ENCODE results near the gene MTURN. TPM values are rescaled to one million over a fixed set of nuclear protein-coding genes. Genes with fewer than 3 reads are reported as not detected.

MTURN gene
- total and polyA plus RNA-seq, 2 donors (not counting 1 experiment from before 2014, with no cell fraction given) = 4.5 to 13.9 TPM

- Histone ChIP-seq H3K9ac (ENCODE audit: low read length) (no peak overlapping the region), H3K27me3 (replicated peaks in 1 of 4; ENCODE audit: control extremely low read depth in 1 of 4, control insufficient read depth in 3 of 4, insufficient read depth in 4 of 4, low read length in 3 of 4) (no peaks in the 10 kb centered on the region), H3K9me3 (ENCODE audit: control extremely low read depth in 1 of 3, control insufficient read depth in 2 of 3, insufficient read depth in 1 of 3, low read length in 2 of 3) (no peaks in the 10 kb centered on the region), H3K4me3 (ENCODE audit: control extremely low read depth in 1 of 5, extremely low read depth in 1 of 5, insufficient read depth in 1 of 5, low read depth in 2 of 5, low read length in 4 of 5) (no peak overlapping the region), H3K36me3 (replicated peaks in 1 of 2; ENCODE audit: control extremely low read depth in 1 of 2, control insufficient read depth in 1 of 2, extremely low read depth in 1 of 2, insufficient read depth in 2 of 2, low read length in 1 of 2) (no peaks in the 10 kb centered on the region), H3K4me2 (replicated peaks; ENCODE audit: low read depth, low read length, poor library complexity, severe bottlenecking) (no peak overlapping the region), H3K4me1 (ENCODE audit: control insufficient read depth in 2 of 2, insufficient read depth in 2 of 2, low read length in 2 of 2) (peaks cover 23 to 31% of the 10 kb centered on the region in 2 donors), H2AFZ (ENCODE audit: insufficient read depth, low read depth, low read length, poor library complexity, severe bottlenecking) (no peak overlapping the region), H3K27ac (ENCODE audit: low read length in 2 of 2) (no peak overlapping the region), H3K79me2 (ENCODE audit: control insufficient read depth, insufficient read depth, low read length) (no peaks in the 10 kb centered on the region), H4K20me1 (ENCODE audit: control insufficient read depth, insufficient read depth, low read length, poor library complexity, severe bottlenecking) (no peaks in the 10 kb centered on the region)
- ATAC-seq (ENCODE audit: low read depth) = no peak
- intact Hi-C loops (cut with micrococcal nuclease) = no loop called here
- DNase-seq = no peak
- CTCF ChIA-PET = interaction anchor here (0.8 to 1.8 kb wide), 5 partner anchors 110 to 398 kb away, joined by 3 to 6 read pairs (median 4); no protein-coding TSS in a partner anchor
- Mint-ChIP-seq H3K4me1 (peaks cover 27% of the 10 kb centered on the region), H3K9me3 (ENCODE audit: insufficient read depth) (no peaks in the 10 kb centered on the region), H3K27me3 (no peaks in the 10 kb centered on the region), H3K27ac (no peak overlapping the region), H3K4me3 (no peak overlapping the region)
- 100% methylated on average over 6 of the region's 12 CpGs for WGBS (ENCODE audit: insufficient coverage)
- POLR2A ChIA-PET = no interaction called here
- TF ChIP-seq CTCF (IDR thresholded peaks at IDR 0.05) (no peak), EZH2 (IDR thresholded peaks at IDR 0.05; ENCODE audit: borderline replicate concordance, insufficient read depth, low read depth, low read length, poor library complexity, severe bottlenecking) (no peak)
Observed at GRCh38 chr7:30166155-30166840, 31.5 kb downstream of the MTURN start.

GRCh38 chr7:30166841-30167235, 32.1 kb downstream of the MTURN start:
- H3K27me3 ChIP-seq (replicated peaks in 1 of 4; ENCODE audit: control extremely low read depth in 1 of 4, control insufficient read depth in 3 of 4, insufficient read depth in 4 of 4, low read length in 3 of 4) = no peaks in the 10 kb centered on the region
- no peaks in the 10 kb centered on the region for H4K20me1 ChIP-seq (ENCODE audit: control insufficient read depth, insufficient read depth, low read length, poor library complexity, severe bottlenecking)
- H3K9me3 ChIP-seq (ENCODE audit: control extremely low read depth in 1 of 3, control insufficient read depth in 2 of 3, insufficient read depth in 1 of 3, low read length in 2 of 3) = no peaks in the 10 kb centered on the region
- no peaks in the 10 kb centered on the region for H3K27me3 Mint-ChIP-seq
- no peaks in the 10 kb centered on the region for H3K36me3 ChIP-seq (replicated peaks in 1 of 2; ENCODE audit: control extremely low read depth in 1 of 2, control insufficient read depth in 1 of 2, extremely low read depth in 1 of 2, insufficient read depth in 2 of 2, low read length in 1 of 2)
- peaks cover 26% of the 10 kb centered on the region for H3K4me1 Mint-ChIP-seq
- no peaks in the 10 kb centered on the region for H3K9me3 Mint-ChIP-seq (ENCODE audit: insufficient read depth)
- intact Hi-C loops (cut with micrococcal nuclease) = no loop called here
- CTCF ChIA-PET = interaction anchor here (1.2 to 1.8 kb wide), 4 partner anchors 109 to 397 kb away, joined by 3 to 6 read pairs (median 5); no protein-coding TSS in a partner anchor
- TF ChIP-seq EZH2 (IDR thresholded peaks at IDR 0.05; ENCODE audit: borderline replicate concordance, insufficient read depth, low read depth, low read length, poor library complexity, severe bottlenecking) (no peak), CTCF (IDR thresholded peaks at IDR 0.05) (no peak)
- H3K9ac ChIP-seq (ENCODE audit: low read length) = no peak overlapping the region
- no peak for ATAC-seq (ENCODE audit: low read depth)
- H2AFZ ChIP-seq (ENCODE audit: insufficient read depth, low read depth, low read length, poor library complexity, severe bottlenecking) = no peak overlapping the region
- no peak overlapping the region for H3K4me3 ChIP-seq (ENCODE audit: control extremely low read depth in 1 of 5, extremely low read depth in 1 of 5, insufficient read depth in 1 of 5, low read depth in 2 of 5, low read length in 4 of 5)
- DNase-seq = no peak
- H3K79me2 ChIP-seq (ENCODE audit: control insufficient read depth, insufficient read depth, low read length) = no peaks in the 10 kb centered on the region
- peak overlapping the region; percentile 15 for H3K27ac Mint-ChIP-seq
- no peak overlapping the region for H3K4me2 ChIP-seq (replicated peaks; ENCODE audit: low read depth, low read length, poor library complexity, severe bottlenecking)
- H3K4me1 ChIP-seq (ENCODE audit: control insufficient read depth in 2 of 2, insufficient read depth in 2 of 2, low read length in 2 of 2) = peaks cover 23 to 31% of the 10 kb centered on the region in 2 donors
- no peak overlapping the region for H3K4me3 Mint-ChIP-seq
- H3K27ac ChIP-seq (ENCODE audit: low read length in 2 of 2) = no peak overlapping the region
- 91% methylated on average over 5 of the region's 5 CpGs for WGBS (ENCODE audit: insufficient coverage)
- POLR2A ChIA-PET = no interaction called here

All from B cell (primary cell).